GM19455 (cell line): Measurements from ENCODE around the gene ADCY4.
"Not testable (repeated sequence)": the region's sequence is repeated elsewhere in the genome, so short reads cannot be mapped to it uniquely, and the experiment has no call there.

ENCODE experiments used
- ATAC-seq: cut with Tn5 transposase; IDR thresholded peaks from one replicate; pipeline ENCODE4 v1.9.1; 2021; ENCODE audit not compliant: unreplicated experiment

ADCY4 gene

DNA sequence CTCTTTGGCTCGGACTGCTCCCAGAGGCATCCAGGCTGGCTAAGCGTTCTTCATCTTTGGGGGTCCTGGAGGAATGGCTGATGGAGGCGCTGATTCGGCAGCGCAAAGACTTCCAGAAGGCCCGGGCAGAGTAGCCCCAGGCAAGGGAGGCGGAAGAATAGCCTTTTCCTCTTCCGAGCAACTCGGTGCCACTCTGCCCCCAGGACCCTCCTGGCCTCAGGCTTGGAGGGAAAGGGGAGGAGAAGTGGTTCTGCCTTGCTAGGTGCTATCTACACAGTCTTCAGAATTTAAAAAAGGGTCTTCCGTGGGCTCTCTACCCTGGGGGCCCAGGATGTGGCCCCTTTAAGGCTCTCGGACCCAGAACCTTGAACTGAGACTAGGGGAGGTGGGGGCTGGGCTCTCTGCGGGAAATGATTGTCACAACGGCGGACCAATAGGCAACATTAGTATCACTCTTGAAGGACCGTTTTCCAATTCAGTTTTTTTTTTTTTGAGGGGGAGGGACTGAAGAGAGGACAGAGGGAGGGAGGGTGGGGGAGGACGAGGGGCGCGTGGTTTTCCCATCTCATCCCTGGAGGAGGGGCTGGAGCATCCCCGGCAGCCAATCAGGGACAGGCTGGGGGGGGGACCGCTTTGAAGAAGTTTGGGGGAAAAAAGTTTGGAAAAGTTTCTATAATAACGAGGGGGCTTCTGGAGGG lies 32.8 kb upstream of the ADCY4 start, which contains the start of gene NFATC4:
Gene NFATC4, plus strand, starts transcription at position 671 of the 698 bp plus-strand sequence. CDS start 157 bp downstream, outside the sequence.
- ATAC-seq = no peak

DNA sequence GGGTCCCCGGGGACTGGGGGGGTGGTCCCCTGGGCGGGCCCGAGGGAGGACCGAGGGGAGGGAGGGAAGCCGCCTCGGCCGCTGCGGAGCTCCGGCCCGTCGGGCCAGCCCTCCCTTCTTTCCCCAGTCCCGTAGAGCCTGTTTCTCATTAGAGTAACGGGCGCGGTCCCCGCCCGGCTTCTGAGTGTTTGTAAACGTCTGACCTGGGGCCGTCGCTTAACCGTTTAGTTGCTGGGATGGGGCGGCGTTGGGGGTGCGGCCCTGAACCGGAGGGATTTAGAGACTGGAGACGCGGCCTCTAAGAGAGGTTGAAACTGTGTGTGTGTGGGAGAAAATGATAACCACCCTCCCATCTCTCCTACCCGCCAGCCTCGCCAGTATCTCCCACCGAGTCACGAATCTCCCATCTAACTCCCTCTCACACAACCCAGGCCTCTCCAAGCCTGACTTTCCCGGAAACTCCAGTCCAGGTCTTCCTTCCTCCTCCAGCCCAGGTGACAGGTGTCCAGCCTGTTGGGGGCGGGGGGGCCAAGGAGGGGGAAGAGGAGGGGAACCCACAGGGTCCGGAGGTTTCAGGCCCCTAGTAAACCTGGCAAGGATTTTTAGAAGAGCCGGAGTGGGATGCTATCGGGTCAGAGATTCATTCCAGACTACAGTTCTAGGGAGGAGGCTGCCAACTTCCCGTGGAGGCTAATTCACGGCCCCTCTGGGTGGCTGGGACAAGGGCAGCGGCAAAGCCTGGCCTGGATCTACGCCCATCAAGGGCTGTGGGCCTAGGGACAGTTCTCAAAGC lies 32.0 kb upstream of the ADCY4 start:
- peak; percentile 58 for ATAC-seq

DNA sequence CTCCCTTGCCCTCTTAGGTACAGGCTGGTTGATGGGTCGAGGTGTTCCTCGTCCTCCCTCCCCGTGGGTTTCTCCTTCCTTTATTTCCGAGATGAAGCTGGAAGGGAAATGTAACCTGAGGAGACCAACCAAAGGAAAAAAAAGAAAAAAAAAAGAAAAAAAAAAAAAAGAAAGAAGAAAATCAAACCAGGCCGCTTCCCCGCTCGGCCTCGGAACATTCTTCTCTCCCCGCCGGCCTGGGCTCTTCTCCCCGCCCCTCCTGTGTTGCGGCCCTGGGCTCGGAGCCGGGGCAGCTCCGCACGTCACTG lies 31.5 kb upstream of the ADCY4 start:
- ATAC-seq = no peak

GRCh38 chr14:24365600-24366412 lies 30.9 kb upstream of the ADCY4 start:
- peak; percentile 50 for ATAC-seq

DNA sequence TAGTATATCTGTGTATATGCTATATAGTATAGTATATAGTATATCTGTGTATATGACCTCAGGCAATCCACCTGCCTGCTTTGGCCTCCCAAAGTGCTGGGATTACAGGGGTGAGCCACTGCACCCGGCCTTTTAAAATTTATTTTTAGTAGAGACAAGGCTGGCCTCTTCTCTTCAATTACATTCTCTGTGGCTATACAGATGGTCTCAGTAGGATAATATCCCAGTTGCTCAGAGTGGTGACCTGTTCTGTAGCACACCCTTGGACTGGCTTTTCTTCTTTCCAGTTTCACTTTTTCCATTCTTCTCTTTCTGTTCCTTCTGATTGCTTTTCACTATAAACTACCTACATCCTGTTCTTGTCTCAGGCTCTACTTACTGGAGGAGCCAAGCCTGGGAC lies 30.0 kb upstream of the ADCY4 start:
- no peak for ATAC-seq

- no peak for ATAC-seq
These were observed 28.5 kb upstream of the ADCY4 start for GRCh38 chr14:24363401-24363800.

- ATAC-seq = no peak
These were observed 27.5 kb upstream of the ADCY4 start for GRCh38 chr14:24362241-24362960.

GRCh38 chr14:24361326-24361725 lies 26.5 kb upstream of the ADCY4 start:
- no peak for ATAC-seq

DNA sequence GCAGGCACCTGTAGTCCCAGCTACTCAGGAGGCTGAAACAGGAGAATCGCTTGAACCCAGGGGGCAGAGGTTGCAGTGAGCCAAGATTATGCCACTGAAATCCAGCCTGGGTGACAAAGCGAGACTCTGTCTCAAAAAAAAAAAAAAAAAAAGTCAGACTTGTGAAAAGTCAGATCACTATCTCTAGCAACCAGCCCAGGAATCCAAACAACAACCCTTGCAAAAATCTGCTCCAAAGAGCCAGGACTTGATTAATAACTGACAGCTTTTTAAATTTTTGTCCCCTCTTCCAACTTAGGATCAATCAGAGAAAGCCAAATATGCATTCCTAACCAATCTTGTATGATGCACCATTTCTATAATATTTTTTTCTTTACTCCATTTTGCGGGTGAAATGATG lies 25.4 kb upstream of the ADCY4 start:
- no peak for ATAC-seq

- no peak for ATAC-seq
These were observed 21.3 kb upstream of the ADCY4 start for GRCh38 chr14:24356208-24356607.

- ATAC-seq = no peak
These were observed 20.1 kb upstream of the ADCY4 start for GRCh38 chr14:24355009-24355408.

- not testable (repeated sequence) for ATAC-seq
These were observed 19.6 kb upstream of the ADCY4 start for GRCh38 chr14:24354482-24354825.

GRCh38 chr14:24353559-24354481 lies 18.9 kb upstream of the ADCY4 start:
- no peak for ATAC-seq

GRCh38 chr14:24351517-24351916 lies 16.6 kb upstream of the ADCY4 start:
- no peak for ATAC-seq

- ATAC-seq = no peak
These were observed 14.9 kb upstream of the ADCY4 start for GRCh38 chr14:24349742-24350141.

DNA sequence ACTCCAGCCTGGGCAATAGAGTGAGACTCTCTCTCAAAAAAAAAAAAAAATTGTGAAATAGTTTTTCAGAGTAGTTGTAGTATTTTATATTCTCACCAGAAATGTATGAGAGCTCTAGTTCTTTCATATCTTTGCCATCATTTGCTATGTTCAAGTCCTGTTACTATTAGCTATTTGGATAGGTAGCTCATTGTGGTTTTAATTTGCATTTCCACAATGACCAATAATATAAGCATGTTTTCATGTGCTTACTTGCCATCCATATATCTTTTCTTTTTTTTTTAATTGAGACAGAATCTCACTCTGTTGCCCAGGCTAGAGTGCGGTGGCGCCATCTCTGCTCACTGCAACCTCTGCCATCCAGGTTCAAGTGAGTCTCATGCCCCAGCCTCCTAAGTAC lies 13.3 kb upstream of the ADCY4 start:
- ATAC-seq = no peak

DNA sequence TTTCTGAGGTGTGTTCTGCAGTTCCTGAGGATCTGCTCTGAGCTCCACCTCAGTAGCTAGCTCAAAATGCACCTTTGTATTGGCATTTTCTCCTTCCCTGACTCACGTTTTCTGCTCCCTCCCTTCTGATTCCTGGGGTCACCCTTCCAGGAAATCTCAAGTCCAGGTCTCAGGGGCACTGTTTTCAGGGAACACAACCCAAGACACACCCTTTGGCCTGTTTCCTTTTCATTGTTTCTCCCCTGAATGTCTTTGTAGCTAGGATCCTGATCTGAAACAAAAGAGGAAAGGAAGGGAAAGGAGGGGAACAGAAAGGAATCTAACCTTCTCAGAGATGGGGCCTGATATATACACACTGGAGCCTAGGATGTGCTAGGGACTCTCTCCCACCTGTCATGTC lies 12.3 kb upstream of the ADCY4 start:
- no peak for ATAC-seq

- no peak for ATAC-seq
These were observed 9.2 kb upstream of the ADCY4 start for GRCh38 chr14:24343795-24344660.

GRCh38 chr14:24342889-24343288 lies 8.0 kb upstream of the ADCY4 start:
- ATAC-seq = no peak
